GM20431 (cell line): ENCODE measurements around the gene AGBL4.

Experiments
- in situ Hi-C: fragments of 300-500 bp; cut with MseI, MboI; formaldehyde crosslinking; loops from one replicate; pipeline ENCODE4 v1.15.0; 2020; ENCODE audit warnings: low sequenced_read_pairs; ENCODE audit not compliant: unreplicated experiment

AGBL4 gene

GRCh38 chr1:49465486-49466185 lies 558.1 kb downstream of the AGBL4 start:
- in situ Hi-C loops, result no loop called here

GRCh38 chr1:49448200-49448599 lies 575.6 kb downstream of the AGBL4 start:
- in situ Hi-C loops, result no loop called here

GRCh38 chr1:49436865-49437264 lies 586.9 kb downstream of the AGBL4 start:
- in situ Hi-C loops, result no loop called here

- in situ Hi-C loops, result no loop called here
Observed at GRCh38 chr1:49435291-49435690, 588.5 kb downstream of the AGBL4 start.

- in situ Hi-C loops, result no loop called here
Observed at GRCh38 chr1:49424782-49425181, 599.0 kb downstream of the AGBL4 start.

- in situ Hi-C loops, result no loop called here
Observed at GRCh38 chr1:49416758-49417157, 607.0 kb downstream of the AGBL4 start.

GRCh38 chr1:49408346-49408745 lies 615.4 kb downstream of the AGBL4 start:
- in situ Hi-C loops, result no loop called here

GRCh38 chr1:49397086-49397485 lies 626.7 kb downstream of the AGBL4 start:
- in situ Hi-C loops, result no loop called here

GRCh38 chr1:49394200-49394599 lies 629.6 kb downstream of the AGBL4 start:
- in situ Hi-C loops, result no loop called here

GRCh38 chr1:49389699-49390098 lies 634.1 kb downstream of the AGBL4 start:
- in situ Hi-C loops, result no loop called here

- in situ Hi-C loops, result no loop called here
Observed at GRCh38 chr1:49364676-49365075, 659.1 kb downstream of the AGBL4 start.

GRCh38 chr1:49363628-49364027 lies 660.1 kb downstream of the AGBL4 start:
- in situ Hi-C loops, result no loop called here

- in situ Hi-C loops, result no loop called here
Observed at GRCh38 chr1:49358036-49358435, 665.7 kb downstream of the AGBL4 start.

GRCh38 chr1:49356594-49356993 lies 667.2 kb downstream of the AGBL4 start:
- in situ Hi-C loops, result no loop called here

GRCh38 chr1:49351768-49352167 lies 672.0 kb downstream of the AGBL4 start:
- in situ Hi-C loops, result no loop called here

- in situ Hi-C loops, result no loop called here
Observed at GRCh38 chr1:49346767-49347349, 676.9 kb downstream of the AGBL4 start.

GRCh38 chr1:49340576-49340975 lies 683.2 kb downstream of the AGBL4 start:
- in situ Hi-C loops, result no loop called here

- in situ Hi-C loops, result no loop called here
Observed at GRCh38 chr1:49339043-49339442, 684.7 kb downstream of the AGBL4 start.

GRCh38 chr1:49337251-49337650 lies 686.5 kb downstream of the AGBL4 start:
- in situ Hi-C loops, result no loop called here

GRCh38 chr1:49333906-49334305 lies 689.8 kb downstream of the AGBL4 start:
- in situ Hi-C loops, result no loop called here

- in situ Hi-C loops, result no loop called here
Observed at GRCh38 chr1:49331066-49331852, 692.5 kb downstream of the AGBL4 start.
